Osteocyte (in vitro differentiated cells): ENCODE data around the gene ODR4. TPM values are rescaled to one million over a fixed set of nuclear protein-coding genes. Genes with fewer than 3 reads are reported as not detected.
A peak's percentile ranks its signal among the peaks of the same experiment; 100 is the strongest.

Source experiments
- DNase-seq: peaks from one replicate; pipeline ENCODE4 v3.0.0; 2021; ENCODE audit warnings: mixed read lengths; ENCODE audit not compliant: unreplicated experiment; ENCODE audit errors: extremely low spot score
- H3K27ac Mint-ChIP-seq: one replicate; pipeline ENCODE4 v1.8.0; 2021; ENCODE audit warnings: mild to moderate bottlenecking, mixed read lengths; ENCODE audit not compliant: unreplicated experiment
- H3K27me3 Mint-ChIP-seq: one replicate; pipeline ENCODE4 v1.8.0; 2021; ENCODE audit warnings: mixed read lengths; ENCODE audit not compliant: unreplicated experiment
- H3K36me3 Mint-ChIP-seq: one replicate; pipeline ENCODE4 v1.8.0; 2021; ENCODE audit warnings: mixed read lengths; ENCODE audit not compliant: unreplicated experiment
- H3K4me1 Mint-ChIP-seq: one replicate; pipeline ENCODE4 v1.8.0; 2021; ENCODE audit warnings: mixed read lengths; ENCODE audit not compliant: unreplicated experiment
- H3K4me3 Mint-ChIP-seq: one replicate; pipeline ENCODE4 v1.8.0; 2021; ENCODE audit warnings: mild to moderate bottlenecking, moderate library complexity, mixed read lengths; ENCODE audit not compliant: unreplicated experiment
- H3K9me3 Mint-ChIP-seq: one replicate; pipeline ENCODE4 v1.8.0; 2021; ENCODE audit warnings: mixed read lengths; ENCODE audit not compliant: unreplicated experiment
- CTCF ChIP-seq: fragments of 200-600 bp; sonication (generic); IDR thresholded peaks from 2 replicates; pipeline ENCODE4 v1.5.0; 2021; ENCODE audit warnings: antibody characterized with exemption, mild to moderate bottlenecking, moderate library complexity
- total RNA-seq: library from RNA; stranded (reverse); gene quantifications from 2 replicates; pipeline ENCODE4 v1.2.1, GENCODE V29; 2021

The ODR4 gene
- total RNA-seq, 1 donor from 2014 or later: 19.5 TPM

GRCh38 chr1:186465946-186466345 lies 90.3 kb downstream of the ODR4 start:
- no peak overlapping the region for H3K4me3 Mint-ChIP-seq
- no peak for TF ChIP-seq CTCF

More at GRCh38 chr1:186465946-186466345, 90.3 kb downstream of the ODR4 start:
- Mint-ChIP-seq H3K4me1 (peaks cover 11% of the 10 kb centered on the region), H3K36me3 (peaks cover 2% of the 10 kb centered on the region), H3K27ac (peak overlapping the region; percentile 45), H3K9me3 (no peaks in the 10 kb centered on the region), H3K27me3 (no peaks in the 10 kb centered on the region)
- DNase-seq: no peak

Other genes with a start within 250 kb of the ODR4 start
- 0.13 TPM in 2 replicates for gene PRG4, start 79.6 kb upstream of the ODR4 start, total RNA-seq
- gene TPR, start 585 bp upstream of the ODR4 start, total RNA-seq: 103 and 116 TPM in 2 replicates
- not detected in 2 replicates for gene PDC, start 85.3 kb downstream of the ODR4 start, total RNA-seq